ENCODE results near the gene EFHD1.
"Not testable (repeated sequence)": the region's sequence is repeated elsewhere in the genome, so short reads cannot be mapped to it uniquely, and the experiment has no call there.

The EFHD1 gene

GRCh38 chr2:232622563-232622962 is 10.8 kb upstream of the EFHD1 start:
- DNase-seq, result no peak

GRCh38 chr2:232623768-232624765 is 9.3 kb upstream of the EFHD1 start:
- no peak for DNase-seq

GRCh38 chr2:232626584-232626983 is 6.8 kb upstream of the EFHD1 start:
- DNase-seq, result no peak

- no peak for DNase-seq
Measured at GRCh38 chr2:232628466-232629128, 4.8 kb upstream of the EFHD1 start.

- no peak for DNase-seq
Measured at GRCh38 chr2:232629129-232629475, 4.3 kb upstream of the EFHD1 start.

GRCh38 chr2:232632229-232632903 is 1.0 kb upstream of the EFHD1 start:
- DNase-seq, result no peak

GRCh38 chr2:232632904-232633412 is 446 bp upstream of the EFHD1 start:
- no peak for DNase-seq

GRCh38 chr2:232634206-232635150 is 1.1 kb downstream of the EFHD1 start:
- DNase-seq, result no peak

GRCh38 chr2:232635376-232635775 is 2.0 kb downstream of the EFHD1 start:
- not testable (repeated sequence) for DNase-seq

GRCh38 chr2:232635820-232636219 is 2.4 kb downstream of the EFHD1 start:
- no peak for DNase-seq

- DNase-seq, result no peak
Measured at GRCh38 chr2:232636788-232637420, 3.5 kb downstream of the EFHD1 start.

- no peak for DNase-seq
Measured at GRCh38 chr2:232637866-232638583, 4.6 kb downstream of the EFHD1 start.

GRCh38 chr2:232641153-232641848 is 7.9 kb downstream of the EFHD1 start:
- no peak for DNase-seq

- no peak for DNase-seq
Measured at GRCh38 chr2:232643147-232643425, 9.7 kb downstream of the EFHD1 start.

- no peak for DNase-seq
Measured at GRCh38 chr2:232643813-232644347, 10.5 kb downstream of the EFHD1 start.

- no peak for DNase-seq
Measured at GRCh38 chr2:232645061-232645460, 11.7 kb downstream of the EFHD1 start.

- DNase-seq, result no peak
Measured at GRCh38 chr2:232646726-232647125, 13.3 kb downstream of the EFHD1 start.

GRCh38 chr2:232647261-232647660 is 13.9 kb downstream of the EFHD1 start:
- no peak for DNase-seq

GRCh38 chr2:232649033-232649432 is 15.6 kb downstream of the EFHD1 start:
- no peak for DNase-seq

- no peak for DNase-seq
Measured at GRCh38 chr2:232652505-232652851, 19.1 kb downstream of the EFHD1 start.
